Naive B cell (primary cell): Measurements from ENCODE around the gene MRPL3. TPM values are rescaled to one million over a fixed set of nuclear protein-coding genes. Genes with fewer than 3 reads are reported as not detected.

ENCODE experiments used
- ATAC-seq, 2 donors: fragments of 150-1000 bp; cut with Tn5 transposase; 2 replicates each; pipeline ENCODE4 v1.10.0; 2021; ENCODE audit warnings: low read depth in 2 of 2, mild to moderate bottlenecking in 2 of 2, moderate library complexity in 2 of 2
- DNase-seq: peaks from one replicate; pipeline ENCODE4 v3.0.0; 2022
- H3K27ac Mint-ChIP-seq, 6 donors: one replicate each; pipeline ENCODE4 v1.8.0; 2020 to 2022; ENCODE audit warnings: mild to moderate bottlenecking in 6 of 6, mixed read lengths in 6 of 6, moderate library complexity in 5 of 6, inconsistent platforms in 2 of 6
- H3K27me3 Mint-ChIP-seq, 3 donors: one replicate each; pipeline ENCODE4 v1.8.0; 2021 to 2022; ENCODE audit warnings: mixed read lengths in 3 of 3, mild to moderate bottlenecking in 1 of 3
- H3K36me3 Mint-ChIP-seq, 2 donors: one replicate each; pipeline ENCODE4 v1.8.0; 2020 to 2022; ENCODE audit warnings: mixed read lengths in 2 of 2, inconsistent platforms in 1 of 2, mild to moderate bottlenecking in 1 of 2
- H3K4me1 Mint-ChIP-seq, 3 donors: one replicate each; pipeline ENCODE4 v1.8.0; 2020 to 2022; ENCODE audit warnings: mixed read lengths in 3 of 3, inconsistent platforms in 1 of 3, mild to moderate bottlenecking in 1 of 3, moderate library complexity in 1 of 3
- H3K4me3 Mint-ChIP-seq, 8 donors: one replicate each; pipeline ENCODE4 v1.8.0; 2020 to 2022; ENCODE audit warnings: mild to moderate bottlenecking in 8 of 8, mixed read lengths in 8 of 8, moderate library complexity in 8 of 8, inconsistent platforms in 2 of 8
- H3K9me3 Mint-ChIP-seq, 7 donors: one replicate each; pipeline ENCODE4 v1.8.0; 2020 to 2022; ENCODE audit warnings: mixed read lengths in 7 of 7, mild to moderate bottlenecking in 5 of 7, inconsistent platforms in 2 of 7, moderate library complexity in 1 of 7
- polyA plus RNA-seq, 6 donors: library from polyadenylated mRNA; unstranded; fragments of 300-500 nt; fragmentation: Illumina TruSeq; gene quantifications; one replicate each; pipeline ENCODE4 v1.2.3, GENCODE V29; 2021; ENCODE audit warnings: low read depth in 6 of 6

The MRPL3 gene
- 10 to 100 TPM; 44.7 to 79.5 (median 73.9) TPM for polyA plus RNA-seq

GRCh38 chr3:131502530-131503319 is at the start of gene MRPL3:
TSS of gene MRPL3 (minus strand) at chr3:131502971. CDS start at chr3:131502821, 150 bp downstream.
- no peaks in the 10 kb centered on the region for H3K27me3 Mint-ChIP-seq
- DNase-seq (peak; percentile 76), ATAC-seq (peak; percentile 91 to 93)
- peak within 1 kb of the TSS; percentile 94 to 100 (median 98) for H3K4me3 Mint-ChIP-seq
- H3K36me3 Mint-ChIP-seq, result peaks cover 0 to 9% of the 10 kb centered on the region in 2 donors
- peaks cover 22 to 39% (median 26%) of the 10 kb centered on the region in 3 donors for H3K4me1 Mint-ChIP-seq
- peak within 1 kb of the TSS; percentile 94 to 99 (median 96) for H3K27ac Mint-ChIP-seq
- no peaks in the 10 kb centered on the region for H3K9me3 Mint-ChIP-seq

DNA sequence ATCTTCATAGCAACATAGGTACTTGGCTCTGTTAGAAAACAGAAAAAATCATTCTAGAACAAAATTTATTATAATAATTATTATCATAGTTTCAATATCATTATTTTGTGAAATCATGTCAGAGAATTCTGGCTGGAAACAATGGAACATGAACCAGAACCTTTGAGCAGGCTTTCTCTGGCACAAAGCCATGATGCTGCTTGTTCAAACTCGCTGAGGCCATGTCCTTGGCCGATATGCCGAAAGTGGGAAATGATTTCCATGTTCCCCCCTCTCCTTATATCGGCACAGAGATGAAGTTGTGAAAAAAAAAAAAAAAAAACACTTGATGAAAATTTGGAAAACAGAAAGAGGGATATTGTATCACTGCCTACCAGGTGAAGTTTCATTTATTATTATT is 49.0 kb upstream of the MRPL3 start:
- H3K9me3 Mint-ChIP-seq, result no peaks in the 10 kb centered on the region

DNA sequence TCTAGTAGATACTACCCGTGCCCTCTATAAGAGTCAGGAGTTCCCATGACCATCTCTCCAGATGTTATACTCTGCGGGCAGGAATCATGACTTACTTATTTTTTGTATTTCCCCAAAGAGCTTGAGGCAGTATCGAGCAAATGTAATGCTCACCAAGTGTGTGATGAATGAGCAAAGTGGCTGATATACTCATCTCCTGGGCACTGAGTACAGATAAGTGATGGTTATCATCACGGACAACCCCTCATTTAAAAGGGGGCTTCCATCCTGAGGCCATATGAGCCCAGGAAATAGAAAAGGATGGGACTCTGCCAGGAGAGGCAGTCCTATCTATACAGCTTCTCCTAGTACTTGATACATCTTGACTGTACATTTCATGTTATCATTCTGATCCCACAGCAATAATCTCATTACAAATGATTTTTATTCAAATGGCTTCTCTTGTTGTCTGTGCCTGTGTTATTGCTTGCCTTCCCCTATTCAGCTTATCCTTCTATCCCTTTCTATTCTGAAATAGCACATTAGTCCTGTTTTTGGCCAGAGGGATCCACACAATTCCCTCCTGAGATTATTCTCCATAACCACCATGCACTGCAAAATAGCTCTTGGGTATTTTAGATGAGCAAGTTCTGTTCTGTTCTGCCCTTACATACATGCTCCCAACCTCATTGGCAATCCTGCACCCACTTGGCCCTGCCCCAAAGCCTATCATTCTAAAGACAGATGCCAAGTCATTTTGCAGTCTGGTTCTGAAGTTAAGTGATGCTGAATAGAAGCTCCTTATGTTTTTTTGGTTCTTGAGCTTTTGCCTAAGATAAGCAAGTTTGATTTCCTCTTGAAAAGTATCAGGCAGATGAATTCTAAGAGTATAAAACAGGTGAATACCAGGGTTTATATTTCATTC is 48.0 kb upstream of the MRPL3 start:
- DNase-seq (no peak), ATAC-seq (no peak)
- Mint-ChIP-seq H3K4me3 (no peak overlapping the region), H3K9me3 (no peaks in the 10 kb centered on the region), H3K27me3 (peaks cover 14 to 36% (median 21%) of the 10 kb centered on the region in 3 donors), H3K36me3 (no peaks in the 10 kb centered on the region), H3K27ac (no peak overlapping the region), H3K4me1 (no peaks in the 10 kb centered on the region)

More for the DNA sequence above, 49.0 kb upstream of the MRPL3 start:
- Mint-ChIP-seq H3K27ac (no peak overlapping the region), H3K27me3 (peaks cover 14 to 36% (median 21%) of the 10 kb centered on the region in 3 donors), H3K36me3 (no peaks in the 10 kb centered on the region), H3K4me1 (no peaks in the 10 kb centered on the region), H3K4me3 (no peak overlapping the region)
- ATAC-seq (no peak), DNase-seq (no peak)

- ATAC-seq (no peak), DNase-seq (no peak)
- no peaks in the 10 kb centered on the region for H3K9me3 Mint-ChIP-seq
- no peak overlapping the region for H3K27ac Mint-ChIP-seq
- H3K4me1 Mint-ChIP-seq, result no peaks in the 10 kb centered on the region
- H3K4me3 Mint-ChIP-seq, result no peak overlapping the region
- H3K36me3 Mint-ChIP-seq, result peaks cover 0 to 3% of the 10 kb centered on the region in 2 donors
- peaks cover 13 to 36% (median 26%) of the 10 kb centered on the region in 3 donors for H3K27me3 Mint-ChIP-seq
These were observed 46.6 kb upstream of the MRPL3 start for GRCh38 chr3:131549340-131549739.

DNA sequence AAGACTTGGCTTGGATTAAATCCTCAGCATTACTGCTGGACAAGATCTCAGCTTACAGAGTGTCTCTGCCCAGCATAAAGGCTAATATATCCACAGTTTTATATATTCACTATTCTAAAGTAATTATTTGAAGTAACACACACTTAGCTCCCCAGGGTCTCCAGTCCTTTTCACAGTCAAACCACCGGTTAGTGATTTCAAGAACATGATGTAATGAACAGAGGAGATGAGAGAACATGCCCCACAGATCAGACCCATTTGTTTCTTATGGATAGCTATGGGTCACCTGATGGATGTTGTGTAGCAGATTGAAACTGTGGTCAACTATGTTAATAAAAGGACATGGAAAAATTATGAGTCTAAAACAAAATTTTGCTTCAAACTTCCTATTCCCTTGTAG is 44.8 kb upstream of the MRPL3 start:
- peaks cover 0 to 5% of the 10 kb centered on the region in 2 donors for H3K36me3 Mint-ChIP-seq
- peaks cover 13 to 28% (median 16%) of the 10 kb centered on the region in 3 donors for H3K27me3 Mint-ChIP-seq

GRCh38 chr3:131546441-131546840 is 43.7 kb upstream of the MRPL3 start:
- no peak overlapping the region for H3K4me3 Mint-ChIP-seq
- H3K9me3 Mint-ChIP-seq, result no peaks in the 10 kb centered on the region
- H3K27me3 Mint-ChIP-seq, result peaks cover 8 to 21% (median 16%) of the 10 kb centered on the region in 3 donors
- ATAC-seq (no peak), DNase-seq (no peak)
- H3K36me3 Mint-ChIP-seq, result peaks cover 0 to 5% of the 10 kb centered on the region in 2 donors
- H3K27ac Mint-ChIP-seq, result no peak overlapping the region
- H3K4me1 Mint-ChIP-seq, result no peaks in the 10 kb centered on the region

More for the DNA sequence above, 44.8 kb upstream of the MRPL3 start:
- Mint-ChIP-seq H3K9me3 (no peaks in the 10 kb centered on the region), H3K4me3 (no peak overlapping the region), H3K27ac (no peak overlapping the region), H3K4me1 (no peaks in the 10 kb centered on the region)
- ATAC-seq (no peak), DNase-seq (no peak)

- ATAC-seq (no peak), DNase-seq (no peak)
- Mint-ChIP-seq H3K36me3 (peaks cover 0 to 5% of the 10 kb centered on the region in 2 donors), H3K9me3 (no peaks in the 10 kb centered on the region), H3K4me1 (no peaks in the 10 kb centered on the region), H3K27ac (no peak overlapping the region), H3K4me3 (no peak overlapping the region), H3K27me3 (peaks cover 7 to 29% (median 28%) of the 10 kb centered on the region in 3 donors)
These were observed 41.8 kb upstream of the MRPL3 start for GRCh38 chr3:131544557-131544956.

DNA sequence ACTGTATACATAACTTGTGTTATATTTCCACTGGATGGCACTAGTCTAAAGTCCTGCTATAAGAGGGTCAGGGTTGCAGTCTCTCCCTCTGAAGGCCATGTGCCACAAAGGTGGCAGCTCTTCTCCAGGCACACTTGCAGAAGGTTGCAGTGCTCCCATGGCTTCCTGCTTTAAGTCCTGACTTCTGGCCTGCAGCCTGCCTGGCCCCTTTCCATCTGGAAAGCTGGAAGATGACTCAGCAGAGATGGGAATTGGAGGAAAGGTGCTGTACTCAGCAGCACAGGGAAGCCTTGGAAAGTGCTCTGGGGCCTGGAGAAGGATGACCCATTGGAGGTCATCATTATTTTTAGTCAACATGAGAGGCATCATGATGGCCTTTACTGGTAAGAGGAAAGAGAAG is 40.9 kb upstream of the MRPL3 start:
- peaks cover 0 to 5% of the 10 kb centered on the region in 2 donors for H3K36me3 Mint-ChIP-seq
- H3K4me3 Mint-ChIP-seq, result no peak overlapping the region
- H3K4me1 Mint-ChIP-seq, result no peaks in the 10 kb centered on the region
- peaks cover 13 to 28% (median 23%) of the 10 kb centered on the region in 3 donors for H3K27me3 Mint-ChIP-seq
- ATAC-seq, result no peak
- H3K27ac Mint-ChIP-seq, result no peak overlapping the region
- peaks cover 0 to 1% (median 0%) of the 10 kb centered on the region in 7 donors for H3K9me3 Mint-ChIP-seq
- DNase-seq, result no peak

DNA sequence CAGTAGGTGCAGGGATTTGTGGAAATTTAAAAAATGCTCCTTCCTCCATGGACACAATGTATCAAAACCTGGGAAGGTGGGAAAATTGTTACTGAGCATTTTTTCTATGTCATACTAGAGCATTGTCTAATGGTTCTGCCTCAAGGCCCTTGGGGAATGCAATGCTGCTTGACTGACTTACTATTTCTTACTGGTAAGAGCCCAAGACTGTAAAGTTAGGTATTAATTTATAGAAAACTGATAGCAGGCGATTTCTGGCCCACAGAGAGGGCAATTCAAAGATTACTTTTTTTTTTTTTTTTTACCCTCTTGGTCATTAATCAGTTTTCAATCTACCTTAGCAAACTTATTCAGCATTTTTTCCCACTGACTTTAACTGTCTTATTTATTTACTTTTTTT is 38.5 kb upstream of the MRPL3 start:
- no peak for ATAC-seq
- H3K4me3 Mint-ChIP-seq, result no peak overlapping the region

GRCh38 chr3:131540821-131541220 is 38.0 kb upstream of the MRPL3 start:
- no peak for DNase-seq
- H3K36me3 Mint-ChIP-seq, result peaks cover 0 to 5% of the 10 kb centered on the region in 2 donors
- peaks cover 0 to 5% (median 0%) of the 10 kb centered on the region in 7 donors for H3K9me3 Mint-ChIP-seq
- no peak for ATAC-seq
- no peak overlapping the region for H3K4me3 Mint-ChIP-seq
- no peaks in the 10 kb centered on the region for H3K4me1 Mint-ChIP-seq
- no peak overlapping the region for H3K27ac Mint-ChIP-seq
- H3K27me3 Mint-ChIP-seq, result peaks cover 12 to 28% (median 23%) of the 10 kb centered on the region in 3 donors

More for the DNA sequence above, 38.5 kb upstream of the MRPL3 start:
- peaks cover 8 to 24% (median 23%) of the 10 kb centered on the region in 3 donors for H3K27me3 Mint-ChIP-seq
- no peak overlapping the region for H3K27ac Mint-ChIP-seq
- H3K4me1 Mint-ChIP-seq, result no peaks in the 10 kb centered on the region
- peaks cover 0 to 5% (median 0%) of the 10 kb centered on the region in 7 donors for H3K9me3 Mint-ChIP-seq
- no peak for DNase-seq
- H3K36me3 Mint-ChIP-seq, result peaks cover 0 to 5% of the 10 kb centered on the region in 2 donors

GRCh38 chr3:131540143-131540542 is 37.4 kb upstream of the MRPL3 start:
- Mint-ChIP-seq H3K4me1 (no peaks in the 10 kb centered on the region), H3K36me3 (peaks cover 0 to 5% of the 10 kb centered on the region in 2 donors), H3K9me3 (peaks cover 0 to 5% (median 0%) of the 10 kb centered on the region in 7 donors), H3K27me3 (peaks cover 17 to 33% (median 23%) of the 10 kb centered on the region in 3 donors), H3K4me3 (no peak overlapping the region), H3K27ac (no peak overlapping the region)
- DNase-seq (no peak), ATAC-seq (no peak)

- Mint-ChIP-seq H3K27me3 (peaks cover 18 to 36% (median 23%) of the 10 kb centered on the region in 3 donors), H3K36me3 (no peaks in the 10 kb centered on the region), H3K9me3 (peaks cover 0 to 5% (median 0%) of the 10 kb centered on the region in 7 donors), H3K27ac (no peak overlapping the region), H3K4me3 (no peak overlapping the region), H3K4me1 (no peaks in the 10 kb centered on the region)
- no peak for ATAC-seq
- no peak for DNase-seq
These were observed 36.2 kb upstream of the MRPL3 start for GRCh38 chr3:131538968-131539367.

DNA sequence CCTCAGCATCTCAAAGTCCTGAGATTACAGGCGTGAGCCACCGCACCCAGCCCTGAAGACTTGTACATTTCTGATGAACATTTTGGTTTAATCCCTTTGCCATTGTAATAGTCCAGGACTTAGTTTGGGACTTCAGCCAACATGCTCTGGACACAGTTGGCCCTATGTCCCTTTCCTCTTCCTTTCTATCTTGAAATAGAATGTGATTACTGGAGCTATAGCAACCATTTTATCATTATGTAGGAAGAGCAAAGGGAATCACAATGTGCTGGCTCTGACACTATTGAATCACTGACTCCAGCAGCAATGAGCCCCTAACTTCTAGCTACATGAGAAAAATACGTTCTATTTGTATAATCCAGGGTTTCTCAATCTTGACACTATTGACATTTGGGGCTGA is 34.8 kb upstream of the MRPL3 start:
- Mint-ChIP-seq H3K4me1 (no peaks in the 10 kb centered on the region), H3K27ac (no peak overlapping the region), H3K9me3 (peaks cover under 1 to 9% (median 3%) of the 10 kb centered on the region in 7 donors), H3K4me3 (no peak overlapping the region), H3K27me3 (peaks cover 21 to 42% (median 25%) of the 10 kb centered on the region in 3 donors), H3K36me3 (no peaks in the 10 kb centered on the region)
- ATAC-seq (no peak), DNase-seq (no peak)
